HepG2 (cell line): ENCODE data around the gene NEGR1.

Experiments used
- JUN ChIP-seq: sonication (generic); formaldehyde crosslinking; IDR thresholded peaks from 2 replicates; pipeline ENCODE4 v1.4.0; 2020; ENCODE audit warnings: mild to moderate bottlenecking, missing genetic modification reagents
- ZKSCAN1 ChIP-seq: fragments of 150-350 bp; IDR thresholded peaks from 2 replicates; pipeline ENCODE4 v1.6.1; 2014; ENCODE audit warnings: low read length
- ZNF260 ChIP-seq: sonication (generic); formaldehyde crosslinking; IDR thresholded peaks from 2 replicates; pipeline ENCODE4 v1.4.0; 2020; ENCODE audit warnings: missing genetic modification reagents, low read depth, mild to moderate bottlenecking, borderline replicate concordance

GRCh38 chr1:71869326-71869725, 413.0 kb downstream of the NEGR1 start:
- TF ChIP-seq JUN (CRISPR knock-in tag): no peak
- no peak for TF ChIP-seq ZKSCAN1
- TF ChIP-seq ZNF260: no peak
